Measurements from ENCODE around the gene PLCH1. TPM values are rescaled to one million over a fixed set of nuclear protein-coding genes. Genes with fewer than 3 reads are reported as not detected.

PLCH1 gene
- total RNA-seq, result not detected in 2 replicates

DNA sequence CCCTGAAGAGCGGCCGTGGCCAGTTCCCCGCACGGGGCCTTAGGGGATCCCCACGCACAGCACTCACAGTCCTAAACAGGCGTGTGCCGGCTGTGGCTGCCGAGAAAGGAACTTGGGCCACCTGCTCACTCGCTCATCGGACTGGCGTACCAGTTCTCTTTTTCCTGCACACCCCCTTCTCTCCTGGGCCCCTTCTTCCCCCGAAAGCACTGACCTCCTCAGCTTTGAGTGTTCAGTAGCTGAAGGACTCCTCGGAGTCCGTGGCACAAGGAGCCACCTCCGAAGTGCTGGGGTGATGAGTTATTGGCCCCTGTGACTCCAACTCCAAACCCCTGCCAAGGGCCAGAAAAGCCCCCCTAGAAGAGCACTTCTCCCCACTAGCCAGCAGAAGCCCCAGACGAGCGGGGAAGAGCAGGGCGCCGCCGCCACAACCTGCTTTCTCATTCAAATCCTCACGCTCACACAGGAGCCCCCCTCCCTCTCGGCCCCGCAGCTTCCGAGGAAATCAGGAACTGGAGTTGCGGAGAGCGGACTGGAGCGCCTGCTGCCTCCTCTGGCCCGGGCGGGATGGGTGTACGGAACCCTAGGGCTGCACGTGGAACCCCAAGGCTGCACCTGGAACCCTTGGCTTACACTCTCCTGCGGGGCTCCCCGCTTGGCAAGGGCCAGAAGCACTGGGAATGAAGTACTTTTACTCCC, at the start of gene PLCH1:
Gene PLCH1 (minus strand): TSS at position 446 of the 699 bp plus-strand sequence. CDS start 40,847 bp downstream, outside the sequence.

Other genes with a start within 250 kb of the PLCH1 start
- gene C3orf33, start 61.2 kb upstream of the PLCH1 start, total RNA-seq, result 2.3 and 4.6 TPM in 2 replicates
- 23.4 and 28.8 TPM in 2 replicates for gene SLC33A1, start 109.4 kb upstream of the PLCH1 start, total RNA-seq
- 40.9 and 63.3 TPM in 2 replicates for gene GMPS, start 125.6 kb upstream of the PLCH1 start, total RNA-seq

Data from myometrial cell (primary cell).